HG03521 (cell line): ENCODE measurements around the gene GPR22.

Experiments used
- ATAC-seq: cut with Tn5 transposase; IDR thresholded peaks from one replicate; pipeline ENCODE4 v1.9.1; 2021; ENCODE audit warnings: mild to moderate bottlenecking, moderate library complexity; ENCODE audit not compliant: unreplicated experiment

The GPR22 gene

GRCh38 chr7:107474104-107474521 lies 4.3 kb downstream of the GPR22 start:
- ATAC-seq, result no peak

DNA sequence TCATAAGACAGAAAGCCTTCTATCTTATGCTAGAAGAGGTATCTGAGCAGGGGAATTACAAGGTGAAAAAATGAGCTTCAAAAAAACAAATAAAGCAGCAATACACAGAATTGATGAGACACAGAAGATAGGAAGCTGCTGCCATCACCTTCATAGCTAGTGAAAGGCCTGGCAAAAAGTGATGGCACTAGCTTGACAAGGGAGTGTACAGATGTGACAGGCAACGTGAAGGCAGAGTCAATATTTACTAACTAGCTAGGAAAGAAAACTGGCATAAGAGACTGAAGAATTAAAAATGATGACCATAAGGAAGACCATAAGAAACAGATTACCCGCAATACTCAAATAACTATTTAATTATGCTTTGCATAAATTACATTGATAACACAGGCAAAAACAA lies 9.4 kb downstream of the GPR22 start:
- ATAC-seq, result no peak

- no peak for ATAC-seq
These were observed 11.1 kb downstream of the GPR22 start for GRCh38 chr7:107480932-107481331.

DNA sequence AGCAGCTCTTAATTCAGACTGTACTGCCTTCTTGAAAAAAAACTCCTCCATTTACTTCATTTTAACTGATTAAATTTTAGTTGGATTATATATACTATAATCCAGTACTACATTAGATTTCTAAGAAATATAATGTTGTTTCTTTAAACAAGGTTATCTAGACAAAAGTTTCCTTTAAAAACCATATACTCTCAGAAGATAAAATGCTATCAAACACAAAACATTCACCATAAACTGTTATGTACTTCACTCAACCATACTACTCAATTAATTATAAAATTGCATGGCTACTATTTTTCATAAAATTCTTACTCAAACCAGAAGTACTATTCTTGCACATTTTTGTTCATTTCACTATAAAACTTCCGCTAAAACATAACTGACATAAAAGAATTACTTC lies 12.7 kb downstream of the GPR22 start:
- no peak for ATAC-seq

- no peak for ATAC-seq
These were observed 16.2 kb downstream of the GPR22 start for GRCh38 chr7:107486041-107486440.

- ATAC-seq, result no peak
These were observed 23.0 kb downstream of the GPR22 start for GRCh38 chr7:107492875-107493274.

DNA sequence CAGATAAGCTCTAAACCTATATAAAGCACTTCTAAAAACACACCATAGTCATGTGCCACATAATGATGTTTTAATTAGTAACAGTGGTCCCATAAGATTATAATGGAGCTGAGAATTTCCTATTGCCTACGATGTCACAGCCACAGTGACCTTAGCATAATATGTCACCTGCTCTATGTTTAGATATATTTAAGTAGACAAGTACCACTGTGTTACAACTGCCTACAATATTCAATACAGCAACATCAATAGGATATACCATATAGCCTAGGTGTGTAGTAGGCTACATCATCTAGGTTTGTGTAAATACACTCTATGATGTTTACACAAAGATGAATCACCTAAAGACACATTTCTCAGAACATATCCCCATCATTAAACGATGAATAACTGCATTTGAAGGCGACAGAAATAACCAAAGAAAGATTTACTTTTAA lies 24.5 kb downstream of the GPR22 start:
- ATAC-seq, result no peak

GRCh38 chr7:107494884-107495283 lies 25.0 kb downstream of the GPR22 start:
- ATAC-seq, result no peak

DNA sequence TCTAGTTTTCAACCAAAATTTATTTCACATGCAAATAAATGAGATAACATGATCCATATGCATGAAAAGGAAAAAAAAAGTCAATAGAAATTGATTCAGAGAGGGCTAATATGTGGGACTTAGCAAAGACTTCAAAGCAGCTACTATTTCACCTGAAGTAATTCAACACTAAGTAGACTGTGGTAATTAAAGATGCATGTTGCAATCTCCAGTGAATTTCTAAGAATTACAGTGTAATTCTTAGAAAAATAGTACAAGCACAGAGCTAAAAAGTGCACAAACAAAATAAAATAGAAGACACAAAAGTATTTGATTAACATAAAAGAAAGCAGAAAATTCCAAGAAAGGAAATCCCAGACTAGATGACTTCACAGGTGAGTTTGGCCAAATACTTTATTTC lies 25.7 kb downstream of the GPR22 start:
- ATAC-seq, result no peak

GRCh38 chr7:107499731-107500130 lies 29.9 kb downstream of the GPR22 start:
- no peak for ATAC-seq

- ATAC-seq, result no peak
These were observed 31.7 kb downstream of the GPR22 start for GRCh38 chr7:107501593-107501992.

- no peak for ATAC-seq
These were observed 32.3 kb downstream of the GPR22 start for GRCh38 chr7:107502154-107502553.

DNA sequence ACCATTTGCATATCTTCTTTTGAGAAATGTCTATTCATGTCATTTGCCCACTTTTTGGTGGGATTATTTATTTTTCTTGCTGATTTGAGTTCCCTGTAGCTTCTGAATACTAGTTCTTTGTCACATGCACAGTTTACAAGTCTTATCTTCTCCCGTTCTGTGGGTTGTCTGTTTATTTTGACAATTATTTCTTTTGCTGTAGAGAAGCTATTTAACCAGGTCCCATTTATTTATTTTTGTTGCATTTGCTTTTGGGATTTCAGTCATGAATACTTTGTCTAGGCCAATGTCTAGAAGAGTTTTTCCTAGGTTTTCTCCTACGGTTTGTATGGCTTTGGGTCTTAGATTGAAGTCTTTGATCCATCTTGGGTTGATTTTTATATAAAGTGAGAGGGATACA lies 32.9 kb downstream of the GPR22 start:
- ATAC-seq, result no peak

- no peak for ATAC-seq
These were observed 33.8 kb downstream of the GPR22 start for GRCh38 chr7:107503687-107504086.

GRCh38 chr7:107505362-107505761 lies 35.5 kb downstream of the GPR22 start:
- ATAC-seq, result no peak

DNA sequence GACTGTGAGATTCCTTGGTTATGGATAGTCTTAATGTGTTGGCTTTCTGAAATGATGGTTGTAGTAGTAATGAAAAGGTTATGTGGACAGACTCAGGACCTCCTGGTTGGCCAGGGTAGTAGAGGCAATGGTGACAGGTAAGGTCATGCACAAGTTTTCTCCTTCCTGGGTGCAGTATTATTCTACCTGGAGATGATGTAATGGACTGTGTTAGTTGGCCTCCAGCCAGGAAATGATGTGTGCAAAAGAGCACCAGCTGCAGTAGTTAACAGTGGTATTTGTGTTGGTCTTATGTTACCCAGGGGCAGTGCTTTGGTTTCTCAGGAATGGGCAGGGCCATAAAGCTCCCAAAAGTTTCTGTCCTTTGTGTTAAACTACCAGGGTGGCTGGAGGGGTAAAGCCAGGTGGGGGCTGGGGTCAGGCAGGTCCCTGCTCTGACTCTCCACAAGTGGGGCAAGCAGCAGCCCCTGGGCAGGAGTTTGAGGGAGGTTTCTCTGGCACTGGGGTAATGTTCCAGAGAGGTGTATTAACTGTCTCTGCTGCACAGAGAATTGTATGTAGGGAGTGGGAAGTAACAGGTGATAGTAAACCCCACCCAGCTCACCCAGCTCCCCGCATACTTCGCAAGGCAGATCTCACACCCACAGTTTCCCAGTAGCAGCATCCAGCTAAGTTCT lies 36.3 kb downstream of the GPR22 start:
- no peak for ATAC-seq

- ATAC-seq, result no peak
These were observed 37.0 kb downstream of the GPR22 start for GRCh38 chr7:107506674-107507339.
